KOPT-K1 (cell line): ENCODE measurements around the gene SAMD7.

Experiments used
- H3K27ac ChIP-seq: fragments of 200-600 bp; sonication (generic); 2 replicates; pipeline ENCODE4 v1.5.1; 2016; ENCODE audit warnings: antibody characterized with exemption, mild to moderate bottlenecking, low read depth, low read length; ENCODE audit not compliant: poor library complexity, severe bottlenecking
- H3K36me3 ChIP-seq: fragments of 200-600 bp; sonication (generic); 2 replicates; pipeline ENCODE4 v1.5.1; 2017; ENCODE audit warnings: antibody characterized with exemption, mild to moderate bottlenecking, low read length, moderate library complexity; ENCODE audit not compliant: insufficient read depth
- H3K9me3 ChIP-seq: fragments of 200-600 bp; sonication (generic); 2 replicates; pipeline ENCODE4 v1.5.1; 2017; ENCODE audit warnings: antibody characterized with exemption, low read length, mild to moderate bottlenecking; ENCODE audit not compliant: insufficient read depth, poor library complexity, severe bottlenecking

The SAMD7 gene

GRCh38 chr3:169968224-169968885, 57.0 kb downstream of the SAMD7 start:
- no peaks in the 10 kb centered on the region for H3K9me3 ChIP-seq
- H3K36me3 ChIP-seq, result peaks cover 15% of the 10 kb centered on the region
- no peak overlapping the region for H3K27ac ChIP-seq

DNA sequence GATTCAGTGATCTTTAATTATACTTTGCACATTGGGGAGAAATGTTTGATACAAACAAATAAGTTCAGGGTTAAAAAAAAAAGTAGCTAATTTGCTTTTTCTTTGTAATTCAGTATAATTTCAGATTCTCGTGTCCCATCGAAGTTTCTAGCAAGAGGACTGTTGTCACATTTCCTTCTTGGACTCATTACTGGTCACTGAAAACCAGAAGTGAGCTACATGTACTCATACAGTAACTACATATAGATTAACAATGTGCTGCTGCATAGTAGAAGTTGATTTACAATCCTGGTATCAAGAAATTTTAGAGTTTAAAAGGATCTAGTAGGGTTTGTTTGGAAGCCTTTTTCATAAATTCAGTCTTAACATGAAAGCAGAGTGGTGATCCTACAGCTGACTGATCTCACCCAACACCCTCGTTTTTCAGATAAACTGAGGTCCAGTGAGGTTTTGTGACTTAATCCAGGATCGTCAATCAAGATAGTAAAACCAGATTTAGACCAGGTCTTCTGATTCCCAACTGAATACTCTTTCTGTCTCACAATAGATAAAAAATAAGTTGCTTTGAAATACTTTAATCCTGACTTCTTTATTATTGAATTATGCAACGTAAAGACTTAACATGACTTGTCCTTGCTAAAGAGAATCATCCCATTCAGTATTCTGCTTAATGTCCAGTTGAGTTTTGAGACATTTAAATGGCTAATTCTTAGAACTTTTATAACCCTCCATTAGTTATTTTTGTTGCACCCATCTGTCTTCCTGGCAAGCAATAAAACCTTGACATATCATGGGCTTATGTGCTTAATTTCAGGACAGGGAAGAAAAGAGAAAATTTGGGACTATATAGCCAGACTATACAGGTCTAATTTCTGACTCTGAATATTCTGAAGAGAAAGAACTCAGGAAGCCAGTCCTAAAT, 58.1 kb downstream of the SAMD7 start:
- H3K27ac ChIP-seq, result no peak overlapping the region
- H3K36me3 ChIP-seq, result peaks cover 22% of the 10 kb centered on the region
- no peaks in the 10 kb centered on the region for H3K9me3 ChIP-seq

- Histone ChIP-seq H3K36me3 (peaks cover 36% of the 10 kb centered on the region), H3K9me3 (no peaks in the 10 kb centered on the region), H3K27ac (no peak overlapping the region)
Observed at GRCh38 chr3:169970847-169971246, 59.5 kb downstream of the SAMD7 start.

- Histone ChIP-seq H3K27ac (no peak overlapping the region), H3K9me3 (no peaks in the 10 kb centered on the region), H3K36me3 (peaks cover 43% of the 10 kb centered on the region)
Observed at GRCh38 chr3:169971522-169971921, 60.1 kb downstream of the SAMD7 start.

GRCh38 chr3:169980055-169980454, 68.7 kb downstream of the SAMD7 start:
- Histone ChIP-seq H3K27ac (no peak overlapping the region), H3K9me3 (no peaks in the 10 kb centered on the region), H3K36me3 (peaks cover 98% of the 10 kb centered on the region)

- Histone ChIP-seq H3K27ac (no peak overlapping the region), H3K36me3 (peaks cover 98% of the 10 kb centered on the region)
Observed at GRCh38 chr3:169984292-169984691, 72.9 kb downstream of the SAMD7 start.

More at GRCh38 chr3:169984292-169984691, 72.9 kb downstream of the SAMD7 start:
- no peaks in the 10 kb centered on the region for H3K9me3 ChIP-seq
